Right atrium auricular region (tissue), 2 donors: Measurements from ENCODE around the gene F9. TPM values are rescaled to one million over a fixed set of nuclear protein-coding genes. Genes with fewer than 3 reads are reported as not detected.

Experiments used
- DNase-seq: peaks from one replicate; pipeline ENCODE4 v3.0.0-alpha.2; 2019; ENCODE audit warnings: low spot score
- H3K27ac ChIP-seq, 2 donors: fragments of 200-600 bp; sonication (generic); 1 replicate in 1 of 2; 2 replicates in 1 of 2; pipeline ENCODE4 v1.5.1; 2016 to 2019
- H3K27me3 ChIP-seq, 2 donors: fragments of 200-600 bp; sonication (generic); one replicate each; pipeline versions ENCODE4 v1.5.1 to v1.6.0; 2017 to 2019
- H3K36me3 ChIP-seq: fragments of 200-600 bp; sonication (generic); one replicate; pipeline ENCODE4 v1.5.1; 2016
- H3K4me1 ChIP-seq, 2 donors: fragments of 200-600 bp; sonication (generic); one replicate each; pipeline versions ENCODE4 v1.5.1 to v1.6.0; 2017 to 2019
- H3K4me3 ChIP-seq, 2 donors: fragments of 200-600 bp; sonication (generic); 1 replicate in 1 of 2; 2 replicates in 1 of 2; pipeline ENCODE4 v1.5.1; 2017 to 2019; ENCODE audit warnings: mild to moderate bottlenecking in 1 of 2, moderate library complexity in 1 of 2
- H3K9me3 ChIP-seq, 2 donors: fragments of 200-600 bp; sonication (generic); one replicate each; pipeline ENCODE4 v1.5.1; 2019
- total RNA-seq, 2 donors: library from RNA; depleted of rRNA; stranded (reverse); fragments of >200 nt; gene quantifications; one replicate each; pipeline ENCODE4 v1.1.0, GENCODE V29; 2016
- TF ChIP-seq, protein P1 (sequence below), 2 donors: fragments of 200-600 bp; sonication (generic); IDR thresholded peaks; one replicate each; pipeline ENCODE4 v1.5.1; 2019; ENCODE audit warnings: antibody characterized with exemption in 2 of 2

Gene F9
- total RNA-seq, 2 donors from 2014 or later = not detected

DNA sequence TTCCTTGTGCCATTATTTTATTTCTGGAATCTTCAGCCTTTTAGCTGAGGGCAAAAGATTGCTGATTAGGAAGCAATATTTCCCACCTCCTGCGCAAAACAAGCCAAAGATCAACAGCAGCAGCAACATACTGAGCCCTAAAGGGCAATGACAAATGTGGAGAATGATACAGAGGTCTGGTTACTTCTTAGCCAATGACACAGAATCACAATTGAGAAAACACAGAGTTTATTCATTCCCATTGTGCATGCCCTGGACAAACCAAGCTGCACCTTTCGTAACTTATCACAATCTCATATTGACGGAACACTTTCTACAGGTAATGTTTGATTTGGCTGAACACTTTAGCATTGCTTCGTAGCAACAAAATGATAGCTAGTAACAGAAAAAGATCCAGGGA lies 13.4 kb downstream of the F9 start:
- Histone ChIP-seq H3K27me3 (no peaks in the 10 kb centered on the region), H3K4me3 (no peak overlapping the region), H3K27ac (no peak overlapping the region), H3K9me3 (no peaks in the 10 kb centered on the region), H3K36me3 (no peaks in the 10 kb centered on the region), H3K4me1 (no peaks in the 10 kb centered on the region)
- DNase-seq = no peak
- TF ChIP-seq, protein P1, sequence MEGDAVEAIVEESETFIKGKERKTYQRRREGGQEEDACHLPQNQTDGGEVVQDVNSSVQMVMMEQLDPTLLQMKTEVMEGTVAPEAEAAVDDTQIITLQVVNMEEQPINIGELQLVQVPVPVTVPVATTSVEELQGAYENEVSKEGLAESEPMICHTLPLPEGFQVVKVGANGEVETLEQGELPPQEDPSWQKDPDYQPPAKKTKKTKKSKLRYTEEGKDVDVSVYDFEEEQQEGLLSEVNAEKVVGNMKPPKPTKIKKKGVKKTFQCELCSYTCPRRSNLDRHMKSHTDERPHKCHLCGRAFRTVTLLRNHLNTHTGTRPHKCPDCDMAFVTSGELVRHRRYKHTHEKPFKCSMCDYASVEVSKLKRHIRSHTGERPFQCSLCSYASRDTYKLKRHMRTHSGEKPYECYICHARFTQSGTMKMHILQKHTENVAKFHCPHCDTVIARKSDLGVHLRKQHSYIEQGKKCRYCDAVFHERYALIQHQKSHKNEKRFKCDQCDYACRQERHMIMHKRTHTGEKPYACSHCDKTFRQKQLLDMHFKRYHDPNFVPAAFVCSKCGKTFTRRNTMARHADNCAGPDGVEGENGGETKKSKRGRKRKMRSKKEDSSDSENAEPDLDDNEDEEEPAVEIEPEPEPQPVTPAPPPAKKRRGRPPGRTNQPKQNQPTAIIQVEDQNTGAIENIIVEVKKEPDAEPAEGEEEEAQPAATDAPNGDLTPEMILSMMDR (IDR thresholded peaks at IDR 0.05) = no peak

DNA sequence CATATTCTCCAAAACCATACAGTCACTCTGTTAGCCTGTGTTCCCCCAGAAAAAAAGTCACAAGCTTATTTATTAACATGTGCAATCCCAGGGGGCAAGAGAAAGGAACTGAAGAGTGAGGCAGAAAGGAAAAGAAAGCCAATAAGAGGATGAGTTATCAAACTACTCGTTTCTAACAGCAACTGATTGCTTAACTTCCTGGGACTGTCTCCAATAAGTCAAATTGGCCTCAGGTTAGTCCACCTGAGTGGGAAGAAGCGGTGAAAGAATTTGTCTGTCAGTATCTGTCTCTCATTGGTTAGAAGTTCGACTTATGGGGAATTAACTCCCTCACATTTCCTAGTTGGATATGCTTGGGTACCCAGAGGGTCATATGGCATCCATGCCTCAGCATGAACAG lies 14.1 kb downstream of the F9 start:
- no peak for DNase-seq
- TF ChIP-seq, protein P1 (IDR thresholded peaks at IDR 0.05) = no peak

DNA sequence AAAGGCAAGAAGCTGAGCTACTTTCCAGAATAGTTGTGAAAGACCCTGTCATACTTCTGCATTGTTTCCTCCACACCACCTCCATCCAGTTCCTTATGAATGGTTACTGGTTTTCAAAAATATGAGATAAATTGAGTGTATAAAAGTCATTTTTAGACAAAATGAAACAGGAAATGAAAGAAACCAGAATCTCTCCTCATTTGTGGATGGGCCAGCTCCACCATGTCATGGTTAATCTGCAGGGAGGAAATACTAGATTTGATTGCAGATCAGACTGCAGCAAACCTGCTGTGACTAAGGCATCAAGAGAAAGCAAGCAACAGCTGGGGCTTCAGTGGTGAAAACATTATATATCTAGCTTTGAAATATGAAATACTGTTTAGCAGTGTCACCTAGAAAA lies 23.8 kb downstream of the F9 start:
- Histone ChIP-seq H3K27ac (no peak overlapping the region), H3K36me3 (no peaks in the 10 kb centered on the region), H3K27me3 (no peaks in the 10 kb centered on the region), H3K4me1 (no peaks in the 10 kb centered on the region), H3K4me3 (no peak overlapping the region), H3K9me3 (no peaks in the 10 kb centered on the region)
- no peak for DNase-seq
- TF ChIP-seq, protein P1 (IDR thresholded peaks at IDR 0.05) = no peak

More for the DNA sequence above, 14.1 kb downstream of the F9 start:
- Histone ChIP-seq H3K9me3 (no peaks in the 10 kb centered on the region), H3K4me3 (no peak overlapping the region), H3K27ac (no peak overlapping the region), H3K4me1 (no peaks in the 10 kb centered on the region), H3K27me3 (no peaks in the 10 kb centered on the region), H3K36me3 (no peaks in the 10 kb centered on the region)

DNA sequence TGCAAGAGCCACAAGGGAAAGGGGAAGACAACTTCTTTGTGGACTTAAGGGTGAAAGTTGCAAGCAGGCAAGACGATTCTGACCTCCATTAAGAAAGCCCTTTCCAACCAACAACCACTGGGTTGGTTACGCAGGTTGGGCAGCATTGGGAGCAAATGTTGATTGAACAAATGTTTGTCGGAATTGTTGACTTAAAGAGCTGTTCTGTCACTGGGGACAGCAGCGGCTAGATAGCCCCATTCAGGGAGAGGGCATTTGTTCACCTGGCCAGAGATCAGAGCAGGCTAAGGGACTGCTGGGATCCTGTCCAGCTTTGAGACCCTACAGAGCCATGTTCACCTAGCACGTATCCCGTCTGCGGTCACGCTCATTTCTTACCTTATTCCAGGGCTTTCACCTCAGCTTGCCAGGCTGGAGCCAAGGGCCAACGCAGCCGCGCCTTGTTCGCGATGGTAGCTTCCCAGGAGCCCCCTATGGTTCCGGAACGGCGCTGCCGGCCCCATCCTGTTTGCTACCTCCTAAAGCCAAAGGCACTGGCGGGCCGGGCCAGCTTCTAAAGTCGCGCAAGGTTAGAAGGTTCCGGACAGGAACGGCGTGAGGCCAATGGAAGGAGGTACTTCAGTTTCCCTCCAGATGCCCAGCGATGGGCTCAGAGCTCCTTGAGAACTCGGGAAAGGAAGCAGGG lies 24.6 kb downstream of the F9 start:
- Histone ChIP-seq H3K27me3 (no peaks in the 10 kb centered on the region), H3K4me1 (no peaks in the 10 kb centered on the region), H3K27ac (no peak overlapping the region), H3K9me3 (no peaks in the 10 kb centered on the region), H3K4me3 (no peak overlapping the region), H3K36me3 (no peaks in the 10 kb centered on the region)
- DNase-seq = no peak
- TF ChIP-seq, protein P1 (IDR thresholded peaks at IDR 0.05) = no peak

DNA sequence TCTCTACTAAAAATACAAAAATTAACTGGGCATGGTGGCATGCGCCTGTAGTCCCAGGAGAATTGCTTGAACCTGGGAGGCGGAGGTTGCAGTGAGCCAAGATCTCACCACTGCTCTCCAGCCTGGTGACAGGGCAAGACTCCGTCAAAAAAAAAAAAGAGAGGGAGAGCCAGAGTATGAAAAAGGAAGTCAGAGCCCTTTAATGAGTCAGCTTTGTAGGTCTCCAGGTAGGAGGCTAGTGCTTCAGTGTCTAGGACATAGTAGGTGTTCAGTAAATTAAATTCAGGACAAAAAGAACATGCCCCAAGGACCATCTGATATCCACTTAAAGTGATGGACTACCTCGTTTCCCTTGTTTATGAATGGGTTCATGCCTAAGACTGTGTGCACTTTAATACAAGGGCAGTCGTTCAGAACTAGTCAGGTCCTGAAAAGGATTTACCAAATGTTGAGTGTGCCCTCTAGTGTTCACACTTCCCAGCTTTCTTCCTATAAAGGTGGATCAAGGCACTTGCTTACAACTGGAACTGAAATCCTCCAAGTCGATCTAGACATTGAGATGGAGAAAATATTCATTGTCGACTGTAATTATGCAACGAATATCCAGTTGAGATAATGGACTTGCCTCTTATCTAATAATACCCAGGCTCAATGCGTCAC lies 29.0 kb downstream of the F9 start:
- TF ChIP-seq, protein P1 (IDR thresholded peaks at IDR 0.05) = peak in 1 of 2 donors; percentile 63
- Histone ChIP-seq H3K4me3 (no peak overlapping the region), H3K27ac (no peak overlapping the region), H3K36me3 (no peaks in the 10 kb centered on the region), H3K4me1 (no peaks in the 10 kb centered on the region), H3K27me3 (no peaks in the 10 kb centered on the region), H3K9me3 (no peaks in the 10 kb centered on the region)
- no peak for DNase-seq
